Trophoblast cell (in vitro differentiated cells and primary cell): ENCODE results near the gene STT3A.

Experiments
- DNase-seq, 2 donors: peaks; one replicate each; pipeline ENCODE4 v3.0.0-alpha.2; 2016
- H2AFZ ChIP-seq: 2 replicates; pipeline ENCODE4 v1.6.1; 2013; ENCODE audit warnings: low read length, moderate library complexity, mild to moderate bottlenecking; ENCODE audit not compliant: insufficient read depth, poor library complexity
- H2AK5ac ChIP-seq: 2 replicates; pipeline ENCODE4 v1.6.1; 2013; ENCODE audit warnings: mild to moderate bottlenecking, low read length
- H2BK120ac ChIP-seq: 2 replicates; pipeline ENCODE4 v1.6.1; 2013; ENCODE audit warnings: low read length, mild to moderate bottlenecking, moderate library complexity; ENCODE audit not compliant: insufficient read depth, poor library complexity
- H2BK12ac ChIP-seq: 2 replicates; pipeline ENCODE4 v1.6.1; 2013; ENCODE audit warnings: mild to moderate bottlenecking, low read length, moderate library complexity
- H2BK5ac ChIP-seq: 2 replicates; pipeline ENCODE4 v1.6.1; 2013; ENCODE audit warnings: low read length, low read depth, moderate library complexity, mild to moderate bottlenecking; ENCODE audit not compliant: poor library complexity
- H3K14ac ChIP-seq: 2 replicates; pipeline ENCODE4 v1.6.1; 2013; ENCODE audit warnings: mild to moderate bottlenecking, low read length
- H3K18ac ChIP-seq: 2 replicates; pipeline ENCODE4 v1.6.1; 2013; ENCODE audit warnings: mild to moderate bottlenecking, low read length
- H3K23ac ChIP-seq: 2 replicates; pipeline ENCODE4 v1.6.1; 2013; ENCODE audit warnings: low read length
- H3K27ac ChIP-seq: 2 replicates; pipeline ENCODE4 v1.5.1; 2013; ENCODE audit warnings: low read depth, mild to moderate bottlenecking, inconsistent platforms, low read length, moderate library complexity
- H3K27me3 ChIP-seq: 2 replicates; pipeline ENCODE4 v1.6.1; 2013; ENCODE audit warnings: inconsistent platforms, mild to moderate bottlenecking, low read length, moderate library complexity; ENCODE audit not compliant: insufficient read depth
- H3K36me3 ChIP-seq, 2 experiments: 1 replicate in 1 of 2; 2 replicates in 1 of 2; pipeline ENCODE4 v1.6.1; 2013; ENCODE audit warnings: low read length in 2 of 2, mild to moderate bottlenecking in 2 of 2, moderate library complexity in 1 of 2; ENCODE audit not compliant: insufficient read depth in 2 of 2, control insufficient read depth in 1 of 2
- H3K4ac ChIP-seq: 2 replicates; pipeline ENCODE4 v1.6.1; 2013; ENCODE audit warnings: low read depth, mild to moderate bottlenecking, low read length, moderate library complexity
- H3K4me1 ChIP-seq, 2 experiments: 1 replicate in 1 of 2; 2 replicates in 1 of 2; pipeline ENCODE4 v1.6.1; 2013; ENCODE audit warnings: low read length in 2 of 2, mild to moderate bottlenecking in 2 of 2, moderate library complexity in 1 of 2; ENCODE audit not compliant: insufficient read depth in 2 of 2, control insufficient read depth in 1 of 2
- H3K4me2 ChIP-seq: 2 replicates; pipeline ENCODE4 v1.6.1; 2013; ENCODE audit warnings: inconsistent platforms, mild to moderate bottlenecking, low read length, moderate library complexity
- H3K4me3 ChIP-seq: 2 replicates; pipeline ENCODE4 v1.5.1; 2013; ENCODE audit warnings: mild to moderate bottlenecking, low read depth, low read length, inconsistent platforms
- H3K79me1 ChIP-seq: one replicate; pipeline ENCODE4 v1.6.1; 2013; ENCODE audit warnings: low read length
- H3K79me2 ChIP-seq: 2 replicates; pipeline ENCODE4 v1.6.1; 2013; ENCODE audit warnings: low read length, mild to moderate bottlenecking; ENCODE audit not compliant: control insufficient read depth, insufficient read depth, poor library complexity
- H3K9ac ChIP-seq: 2 replicates; pipeline ENCODE4 v1.6.1; 2013; ENCODE audit warnings: mild to moderate bottlenecking, low read length
- H3K9me3 ChIP-seq: 2 replicates; pipeline ENCODE4 v1.6.1; 2013; ENCODE audit warnings: low read depth, mild to moderate bottlenecking, control low read depth, inconsistent platforms, low read length; ENCODE audit not compliant: insufficient read depth
- H4K12ac ChIP-seq: 2 replicates; pipeline ENCODE4 v1.6.1; 2013; ENCODE audit warnings: low read depth, mild to moderate bottlenecking, low read length, moderate library complexity
- H4K8ac ChIP-seq: 2 replicates; pipeline ENCODE4 v1.6.1; 2013; ENCODE audit warnings: low read depth, mild to moderate bottlenecking, low read length, moderate library complexity
- H4K91ac ChIP-seq: one replicate; pipeline ENCODE4 v1.6.1; 2013; ENCODE audit warnings: low read depth, mild to moderate bottlenecking, low read length, moderate library complexity
- WGBS: extraction: QIAGEN DNeasy Blood & Tissue Kit; methylation state at CpG from one replicate; pipeline ENCODE4 v1.1.7; 2013; ENCODE audit warnings: missing lambda C conversion rate; ENCODE audit not compliant: insufficient read length, insufficient coverage; ENCODE audit errors: extremely low coverage; 5-methylcytosine and 5-hydroxymethylcytosine counted together

STT3A gene

GRCh38 chr11:125623064-125623463 lies 30.4 kb downstream of the STT3A start:
- Histone ChIP-seq H3K79me1 (peaks cover 9% of the 10 kb centered on the region), H3K27me3 (no peaks in the 10 kb centered on the region), H3K4me2 (no peak overlapping the region), H4K91ac (no peak overlapping the region), H2BK5ac (no peak overlapping the region), H3K9me3 (no peaks in the 10 kb centered on the region), H3K4me1 (peaks cover 0 to 3% of the 10 kb centered on the region in 2 experiments), H3K4me3 (no peak overlapping the region), H2BK12ac (no peak overlapping the region), H4K12ac (no peak overlapping the region), H2AFZ (no peak overlapping the region), H3K18ac (no peak overlapping the region), H3K9ac (no peak overlapping the region), H3K79me2 (peaks cover 4% of the 10 kb centered on the region), H4K8ac (no peak overlapping the region), H3K4ac (no peak overlapping the region), H3K27ac (no peak overlapping the region), H3K36me3 (peaks cover 14 to 29% of the 10 kb centered on the region in 2 experiments), H3K23ac (no peak overlapping the region), H2BK120ac (no peak overlapping the region), H3K14ac (no peak overlapping the region), H2AK5ac (no peak overlapping the region)
- WGBS, result no CpG with 5 or more reads among the region's 1 CpG
- DNase-seq, result peak in 1 of 2 donors; percentile 54

DNA sequence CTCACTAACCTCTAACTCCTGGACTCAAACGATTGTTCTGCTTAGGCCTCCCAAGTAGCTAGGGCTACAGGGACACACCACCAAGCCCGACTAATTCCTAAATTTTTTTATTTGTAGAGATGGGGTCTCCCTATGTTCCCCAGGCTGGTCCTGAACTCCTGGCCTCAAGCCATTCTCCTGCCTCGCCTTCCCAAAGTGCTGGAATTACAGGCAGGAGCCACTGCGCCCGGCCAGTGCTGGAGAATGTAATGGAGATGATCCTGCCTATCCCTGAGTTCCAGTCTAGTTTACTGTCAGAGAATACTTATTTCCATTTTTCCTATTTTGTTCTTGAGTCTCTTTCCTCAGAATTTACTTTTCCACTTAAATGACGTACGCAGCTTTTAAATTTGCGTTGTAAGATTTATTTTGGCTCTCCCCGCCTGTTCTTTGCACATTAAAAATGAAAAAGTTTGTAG lies 32.1 kb downstream of the STT3A start, which contains the start of gene CHEK1:
Gene CHEK1, plus strand, starts transcription at position 408 of the 458 bp plus-strand sequence. CDS start 1,606 bp downstream, outside the sequence.
- no peak within 1 kb of the TSS for H3K23ac ChIP-seq
- H2AK5ac ChIP-seq, result no peak within 1 kb of the TSS
- peak within 1 kb of the TSS; percentile 71 for H2AFZ ChIP-seq
- DNase-seq, result no peak
- no CpG with 5 or more reads among the region's 9 CpGs for WGBS
- peak within 1 kb of the TSS; percentile 79 for H3K4me3 ChIP-seq
- H4K8ac ChIP-seq, result peak within 1 kb of the TSS; percentile 90
- H3K14ac ChIP-seq, result peak within 1 kb of the TSS; percentile 93
- H2BK12ac ChIP-seq, result no peak within 1 kb of the TSS
- H4K91ac ChIP-seq, result peak within 1 kb of the TSS; percentile 79
- no peaks in the 10 kb centered on the region for H3K27me3 ChIP-seq
- peak within 1 kb of the TSS; percentile 66 for H3K4me2 ChIP-seq
- peaks cover 7 to 20% of the 10 kb centered on the region in 2 experiments for H3K36me3 ChIP-seq
- peak within 1 kb of the TSS; percentile 79 for H4K12ac ChIP-seq
- peak within 1 kb of the TSS; percentile 64 for H3K18ac ChIP-seq
- H3K27ac ChIP-seq, result peak within 1 kb of the TSS; percentile 96
- H3K79me2 ChIP-seq, result peaks cover 4% of the 10 kb centered on the region
- H2BK120ac ChIP-seq, result peak within 1 kb of the TSS; percentile 79
- peak within 1 kb of the TSS; percentile 86 for H2BK5ac ChIP-seq
- peaks cover 9% of the 10 kb centered on the region for H3K79me1 ChIP-seq
- no peaks in the 10 kb centered on the region for H3K9me3 ChIP-seq
- peak within 1 kb of the TSS; percentile 85 for H3K9ac ChIP-seq
- peak within 1 kb of the TSS; percentile 22 for H3K4ac ChIP-seq
- peaks cover 0 to 3% of the 10 kb centered on the region in 2 experiments for H3K4me1 ChIP-seq

DNA sequence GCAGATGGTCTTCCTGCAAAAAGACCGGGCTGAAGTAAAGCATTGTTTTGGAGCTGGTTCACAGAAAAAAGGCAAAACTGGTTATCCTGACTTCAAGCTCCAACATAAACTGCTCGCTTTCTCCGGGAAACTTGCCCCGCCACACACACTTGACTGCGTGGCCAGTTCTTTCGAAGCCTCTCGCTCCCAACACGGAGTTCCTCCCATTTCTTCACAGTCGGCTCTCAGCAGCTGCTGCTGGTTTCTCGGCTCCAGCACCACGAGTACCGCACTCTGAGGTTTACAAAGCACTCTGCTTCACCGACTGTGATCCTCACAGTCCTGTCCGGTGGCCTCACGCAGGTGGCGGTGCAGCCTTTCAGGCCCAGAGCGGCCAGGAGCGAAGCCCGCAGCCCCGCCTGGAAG lies 32.6 kb downstream of the STT3A start:
- DNase-seq, result no peak
- Histone ChIP-seq H2BK120ac (no peak overlapping the region), H2BK5ac (peak overlapping the region; percentile 86), H3K4ac (no peak overlapping the region), H4K12ac (peak overlapping the region; percentile 79), H3K27me3 (no peaks in the 10 kb centered on the region), H3K18ac (peak overlapping the region; percentile 62), H3K4me2 (peak overlapping the region; percentile 66), H3K79me2 (peaks cover 4% of the 10 kb centered on the region), H2AFZ (peak overlapping the region; percentile 71), H3K14ac (peak overlapping the region; percentile 93), H3K27ac (peak overlapping the region; percentile 96), H3K79me1 (peaks cover 9% of the 10 kb centered on the region), H2BK12ac (no peak overlapping the region), H4K8ac (peak overlapping the region; percentile 90), H3K36me3 (peaks cover 9 to 18% of the 10 kb centered on the region in 2 experiments), H4K91ac (peak overlapping the region; percentile 79), H2AK5ac (no peak overlapping the region), H3K4me1 (peaks cover 0 to 3% of the 10 kb centered on the region in 2 experiments), H3K23ac (no peak overlapping the region), H3K9me3 (no peaks in the 10 kb centered on the region), H3K9ac (peak overlapping the region; percentile 83), H3K4me3 (peak overlapping the region; percentile 79)
- no CpG with 5 or more reads among the region's 20 CpGs for WGBS

- Histone ChIP-seq H3K4me1 (peaks cover 0 to 3% of the 10 kb centered on the region in 2 experiments), H3K79me2 (peaks cover 4% of the 10 kb centered on the region), H2AK5ac (no peak overlapping the region), H3K4me3 (peak overlapping the region; percentile 79), H3K36me3 (peaks cover 11 to 17% of the 10 kb centered on the region in 2 experiments), H3K79me1 (peaks cover 9% of the 10 kb centered on the region), H3K9ac (peak overlapping the region; percentile 85), H3K9me3 (no peaks in the 10 kb centered on the region), H2BK120ac (peak overlapping the region; percentile 79), H2BK12ac (no peak overlapping the region), H3K18ac (peak overlapping the region; percentile 64), H2BK5ac (peak overlapping the region; percentile 86), H4K12ac (peak overlapping the region; percentile 79), H4K8ac (peak overlapping the region; percentile 90), H3K14ac (peak overlapping the region; percentile 93), H4K91ac (peak overlapping the region; percentile 79), H3K4ac (peak overlapping the region; percentile 22), H2AFZ (peak overlapping the region; percentile 71), H3K23ac (no peak overlapping the region), H3K27me3 (no peaks in the 10 kb centered on the region), H3K27ac (peak overlapping the region; percentile 96), H3K4me2 (peak overlapping the region; percentile 66)
- DNase-seq, result peak; percentile 80 to 90
- no CpG with 5 or more reads among the region's 51 CpGs for WGBS
Measured at GRCh38 chr11:125625630-125626287, 33.1 kb downstream of the STT3A start.
